ENCODE data around the gene BCL11A.

BCL11A gene

DNA sequence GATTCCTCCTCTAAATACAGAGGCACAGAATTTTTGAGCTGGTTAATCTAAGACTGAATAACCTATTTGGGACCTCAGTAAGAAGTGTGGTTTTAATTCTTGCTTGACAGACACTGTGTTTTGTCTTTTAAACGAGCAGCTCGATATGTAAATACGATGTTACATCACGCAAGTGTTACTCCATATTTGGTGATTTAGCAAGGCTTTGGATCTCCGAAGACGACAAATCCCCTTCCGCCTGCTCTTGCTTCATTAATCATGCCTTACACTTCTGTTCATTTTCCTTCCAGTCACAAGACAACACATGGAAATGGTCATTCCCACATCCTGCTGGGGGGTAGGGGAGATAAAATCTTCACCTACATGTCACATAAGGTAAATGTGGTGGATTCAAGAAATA is 9.4 kb downstream of the BCL11A start:
- DNase-seq, result no peak

DNA sequence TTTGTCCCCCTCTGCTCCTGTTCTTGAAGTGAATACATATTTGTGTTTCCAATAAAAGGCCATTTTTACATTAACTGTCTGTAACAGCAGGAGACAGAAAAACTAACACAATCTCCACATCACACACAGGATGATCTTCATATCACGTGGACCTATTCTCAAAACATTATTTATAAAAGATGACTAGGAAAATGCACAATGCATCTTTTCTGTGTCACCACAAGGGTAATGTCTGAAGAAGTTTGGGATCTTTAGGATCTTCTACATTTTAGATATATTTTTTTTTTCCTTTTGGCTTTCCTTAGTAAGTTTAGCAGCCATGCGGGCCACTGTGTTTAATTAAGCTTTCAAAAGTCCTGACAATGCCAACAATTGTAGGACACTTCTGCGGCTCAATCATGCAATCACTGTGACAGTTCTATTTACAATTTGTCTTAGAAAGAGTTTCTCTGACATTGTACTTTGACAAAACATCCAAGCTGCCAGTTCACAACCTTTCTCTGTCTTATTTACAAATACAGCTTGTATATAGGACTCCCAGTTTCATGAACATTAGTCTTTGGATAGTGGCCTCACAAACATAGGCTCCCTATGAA is 12.3 kb downstream of the BCL11A start:
- no peak for DNase-seq

DNA sequence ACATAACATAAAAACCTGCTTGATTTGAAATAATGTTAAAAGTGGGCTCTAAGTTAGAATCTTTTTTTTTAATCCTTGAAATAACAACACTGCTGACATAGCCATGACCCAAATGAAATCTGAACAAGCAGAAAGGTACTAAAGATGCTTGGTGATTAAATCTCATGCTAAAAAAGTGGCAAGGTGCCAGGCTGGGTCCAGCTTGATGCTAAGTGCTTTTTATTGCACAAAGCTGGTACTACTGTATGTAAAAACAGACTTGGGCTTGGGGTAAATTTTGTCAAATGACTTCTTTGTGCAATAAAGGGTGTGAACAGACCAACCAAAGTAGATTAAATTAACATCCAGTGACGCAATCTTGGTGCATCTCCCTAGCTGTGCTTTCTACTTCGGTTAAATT is 13.4 kb downstream of the BCL11A start:
- DNase-seq, result no peak

DNA sequence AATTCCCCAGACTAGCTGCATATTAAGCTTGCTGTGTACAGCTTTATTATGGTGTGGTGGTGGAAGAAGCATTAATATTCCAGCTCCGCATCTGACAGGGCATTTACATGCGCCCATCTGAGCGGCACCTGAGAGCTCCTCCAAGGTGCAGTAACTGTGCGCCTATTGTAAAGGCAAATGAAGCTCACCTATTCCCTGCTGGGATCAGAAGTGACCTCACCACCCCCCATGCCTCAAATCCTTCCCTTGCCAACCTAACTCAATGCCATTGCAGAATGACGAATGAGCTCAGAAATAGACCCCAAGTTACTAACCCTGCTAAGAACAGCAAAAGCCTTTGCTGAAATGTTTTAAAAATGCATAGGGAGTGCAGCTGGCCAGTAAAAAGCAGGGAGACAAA is 14.3 kb downstream of the BCL11A start:
- DNase-seq, result no peak

DNA sequence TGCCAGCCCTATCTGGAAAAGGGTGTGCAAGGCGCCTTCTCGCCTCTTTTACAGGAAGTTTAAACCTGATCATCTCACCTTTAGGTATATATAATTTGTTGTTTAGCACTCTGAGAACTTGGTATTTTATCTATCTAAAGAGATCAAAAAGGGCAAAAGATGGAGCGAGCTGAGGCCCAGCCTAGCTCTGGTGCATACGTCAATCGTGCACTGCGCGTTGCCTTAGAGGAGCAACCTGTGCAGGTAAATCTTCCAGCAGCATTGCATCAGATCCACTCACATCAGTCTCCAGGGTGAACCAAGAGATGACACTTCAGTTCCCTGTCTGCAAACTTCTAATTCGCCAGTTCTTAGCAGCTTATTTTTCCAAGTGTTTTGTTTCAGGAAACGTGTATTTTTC is 15.4 kb downstream of the BCL11A start:
- DNase-seq, result no peak

DNA sequence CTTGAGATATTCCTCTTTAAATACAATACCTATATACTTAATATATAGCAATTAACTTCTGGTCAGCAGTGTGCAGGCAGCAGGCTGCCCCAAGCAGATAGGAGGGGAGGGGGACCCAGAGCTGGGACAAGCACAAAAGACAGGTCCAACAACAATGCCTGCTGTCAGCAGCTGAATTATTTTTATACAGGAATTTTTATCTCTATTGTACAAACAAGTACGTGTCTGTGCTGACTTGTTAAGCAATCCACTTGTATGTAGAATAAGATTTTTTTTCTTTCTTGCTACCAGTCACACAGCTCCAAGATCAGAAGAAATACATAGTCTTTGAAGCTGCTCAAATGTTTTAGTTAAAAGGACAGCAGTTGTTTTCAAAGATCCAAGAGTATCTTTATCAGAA is 16.7 kb downstream of the BCL11A start:
- DNase-seq, result no peak

DNA sequence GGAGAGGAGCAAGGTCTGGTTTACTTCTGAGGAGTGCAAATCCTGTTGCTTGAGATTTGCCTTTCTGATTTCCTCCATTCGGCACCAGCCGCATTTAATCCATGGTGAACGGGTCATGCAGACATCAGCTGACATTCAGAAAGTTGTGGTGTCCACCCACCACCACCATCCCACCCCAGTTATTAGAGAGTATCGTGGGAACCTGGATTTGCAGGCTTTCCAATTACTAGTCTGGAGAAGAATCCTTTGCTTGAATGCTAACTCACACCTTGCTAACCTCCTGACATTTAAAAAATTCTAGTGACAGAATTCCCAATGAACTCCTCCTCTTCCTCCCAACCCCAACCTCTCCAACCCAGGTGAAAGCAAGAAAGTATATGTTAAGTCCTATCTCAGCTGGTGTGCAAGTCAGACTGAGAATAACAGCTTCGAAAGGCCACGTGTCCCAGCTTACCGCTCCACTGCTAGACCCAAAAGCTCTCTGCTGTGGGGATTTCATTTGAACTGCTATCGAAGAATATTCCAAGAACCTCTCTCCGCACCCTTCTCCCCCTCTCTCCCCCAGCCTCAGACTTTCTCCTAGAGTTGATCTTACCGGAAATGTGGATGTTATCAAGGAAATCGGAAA is 17.7 kb downstream of the BCL11A start:
- DNase-seq, result no peak

DNA sequence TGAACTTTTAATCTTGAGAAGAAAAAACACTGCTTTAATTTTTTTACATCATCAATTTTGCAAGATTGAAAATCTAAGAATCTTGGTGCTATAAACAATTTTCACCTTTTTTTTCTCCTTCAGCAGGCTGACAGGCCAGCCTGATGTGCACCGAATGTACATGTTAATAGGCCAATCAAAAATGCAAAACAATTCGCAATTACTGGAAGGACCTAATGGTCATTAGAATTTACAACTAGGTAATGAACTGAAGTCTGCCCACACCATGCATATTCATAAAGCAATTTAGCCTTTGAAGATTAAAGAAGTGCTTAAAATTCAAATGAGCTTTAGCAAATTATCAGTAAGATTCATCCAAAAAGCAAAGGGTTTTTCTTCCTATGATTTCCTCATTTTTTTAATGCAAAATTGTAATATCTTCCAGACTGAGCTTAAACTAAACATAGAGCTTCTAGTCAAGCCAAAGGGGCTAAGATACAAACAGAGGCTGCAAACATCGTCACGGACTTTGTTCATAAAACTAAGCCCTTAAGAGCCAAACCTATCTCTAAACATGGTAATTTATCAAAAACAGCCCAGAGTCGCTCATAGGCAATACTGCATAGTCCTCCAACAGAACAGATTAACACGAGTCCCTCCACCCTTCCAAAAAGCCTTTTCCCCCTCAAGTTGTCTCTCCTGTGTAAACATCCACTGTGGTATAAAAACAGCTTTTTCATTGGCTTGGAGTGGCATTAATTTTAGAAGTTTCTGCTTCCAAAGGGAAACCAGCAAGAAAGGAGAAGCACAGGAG is 18.4 kb downstream of the BCL11A start:
- DNase-seq, result no peak

DNA sequence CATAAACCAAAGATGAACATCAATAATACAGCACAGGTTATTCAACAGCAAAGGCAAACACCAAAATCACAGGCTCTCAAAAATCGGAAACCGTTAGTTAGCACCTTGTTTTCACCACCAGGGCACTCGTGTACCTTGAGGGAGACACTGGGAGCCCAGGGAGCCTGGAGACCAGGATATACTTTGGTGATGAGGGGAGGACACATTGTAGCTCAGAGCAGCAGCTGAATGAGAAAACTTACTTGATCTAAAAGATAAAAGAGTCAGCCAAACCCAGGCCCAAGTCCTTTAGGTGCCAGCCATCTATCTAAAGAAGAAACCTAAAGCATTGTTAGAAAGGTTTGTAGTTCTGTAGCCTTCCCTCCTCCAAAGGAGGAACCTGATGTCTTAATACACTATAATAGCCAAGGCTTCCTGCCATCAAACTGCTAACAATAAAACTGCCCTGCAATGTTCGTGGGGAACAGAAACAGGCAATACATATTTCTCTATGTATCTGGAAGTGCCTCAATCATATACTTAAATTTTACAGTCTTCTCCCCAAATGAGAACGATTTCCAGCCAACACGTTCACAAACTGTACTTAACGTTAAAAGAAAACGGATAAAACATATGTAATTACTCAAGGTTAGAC is 19.3 kb downstream of the BCL11A start:
- DNase-seq, result no peak

DNA sequence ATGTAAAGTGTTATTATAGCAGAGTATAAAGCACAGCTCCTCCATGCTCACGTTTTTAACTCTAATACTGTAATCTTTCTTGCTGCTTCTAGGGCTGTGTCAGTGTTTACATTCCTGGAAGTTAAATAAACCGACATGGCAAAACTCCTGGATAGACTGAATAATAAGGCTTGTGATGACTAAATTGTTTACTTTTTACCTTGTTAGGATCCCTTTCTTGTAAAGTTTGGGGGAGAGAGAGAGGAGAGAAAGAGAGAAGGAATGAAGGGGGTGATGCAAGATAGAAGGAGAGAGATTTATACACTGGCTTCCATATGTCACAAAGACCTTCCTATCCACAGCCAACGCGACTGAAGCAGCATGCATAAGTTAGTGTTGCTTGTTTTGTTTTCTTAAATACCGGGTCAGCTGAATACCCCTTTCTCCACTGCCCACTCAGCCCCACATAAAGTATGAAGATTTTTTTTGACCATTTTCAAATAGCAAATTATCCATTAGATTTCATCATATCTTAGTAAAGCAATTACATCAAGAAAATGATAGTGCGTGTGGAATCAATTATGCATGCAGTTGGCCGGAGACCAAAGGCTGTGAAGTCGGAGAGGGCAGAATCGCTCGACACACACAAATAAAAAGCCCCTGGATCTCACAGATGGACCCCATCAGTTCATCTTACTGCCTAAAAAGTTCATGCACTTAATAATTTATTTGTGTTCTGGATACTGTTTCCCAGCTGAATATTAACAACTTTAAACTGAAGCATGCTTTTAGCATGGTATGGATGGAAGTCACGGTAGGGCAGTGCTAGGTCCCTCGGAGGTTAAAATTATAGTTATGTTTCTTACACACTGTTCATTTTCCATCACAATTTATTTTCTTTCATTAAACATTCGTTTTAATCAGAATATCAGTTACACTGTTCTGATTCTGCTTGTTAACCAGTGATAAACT is 20.1 kb downstream of the BCL11A start:
- no peak for DNase-seq

DNA sequence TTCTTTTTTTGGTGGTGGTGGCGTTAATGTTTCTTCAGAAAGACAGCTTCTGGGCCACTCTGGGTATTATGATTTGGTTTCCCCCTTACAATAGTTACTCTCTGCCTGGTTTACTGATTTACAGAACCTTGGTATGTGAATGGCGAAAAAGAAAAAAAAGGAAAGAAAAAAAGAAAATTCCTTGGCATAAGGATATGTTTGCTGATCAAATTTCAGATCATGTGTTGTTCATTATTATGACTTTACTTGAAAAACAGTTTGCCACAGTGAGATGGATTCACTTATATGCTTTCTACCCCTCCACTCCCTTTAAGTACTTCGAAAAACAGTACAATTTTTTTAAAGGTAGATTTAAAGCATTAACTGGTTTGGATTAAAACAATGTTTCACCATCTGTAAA is 21.0 kb downstream of the BCL11A start:
- DNase-seq, result no peak

DNA sequence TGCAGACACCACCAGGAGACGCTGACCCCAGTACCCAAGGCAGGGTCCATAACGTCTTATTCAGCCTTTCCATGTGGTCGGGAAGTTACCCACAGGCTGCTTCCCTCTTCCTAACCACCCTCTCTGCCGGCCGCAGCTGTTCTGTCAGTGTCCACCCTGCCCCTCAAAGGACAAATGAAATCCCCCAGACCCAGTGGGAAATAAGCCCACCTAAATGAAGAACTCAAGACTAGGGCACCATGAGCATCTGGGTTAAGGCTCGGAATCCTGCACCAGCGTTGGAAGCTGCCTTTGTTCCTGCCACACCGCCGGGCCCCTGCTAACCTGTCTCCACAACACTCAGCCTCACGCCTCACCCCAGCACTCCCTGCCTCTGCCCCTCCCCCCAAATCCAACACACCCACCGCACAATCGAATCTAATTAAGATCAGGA is 21.7 kb downstream of the BCL11A start:
- no peak for DNase-seq

DNA sequence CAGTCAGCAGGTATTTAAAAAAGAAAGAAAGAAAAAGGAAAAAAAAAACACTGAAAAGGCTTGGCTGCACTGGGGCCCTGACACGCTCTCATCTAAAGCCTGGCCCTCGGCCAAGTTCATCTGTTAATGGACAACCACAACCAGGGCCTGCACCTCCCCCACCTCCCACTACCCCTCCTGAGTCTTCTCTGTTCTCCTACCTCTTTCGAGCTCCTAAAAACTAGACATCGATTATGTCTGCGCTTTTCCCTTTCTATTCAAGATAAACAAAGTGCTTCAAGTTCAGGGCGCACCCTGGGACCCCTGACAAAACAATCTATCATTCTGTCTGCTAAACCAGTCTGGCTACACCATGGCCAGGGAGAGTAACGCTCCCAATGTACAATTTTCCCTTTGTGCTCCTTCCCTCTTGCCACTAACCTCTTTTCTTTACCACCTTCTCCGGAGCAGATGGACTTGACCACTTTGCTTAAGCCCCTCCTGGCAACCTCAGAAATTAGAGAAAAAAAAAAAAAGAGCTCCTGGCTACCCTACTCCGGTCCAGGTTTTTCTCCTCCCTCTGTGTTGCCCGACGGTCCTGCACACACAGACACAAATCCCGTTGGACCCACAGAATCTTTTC is 22.7 kb downstream of the BCL11A start:
- DNase-seq, result no peak

DNA sequence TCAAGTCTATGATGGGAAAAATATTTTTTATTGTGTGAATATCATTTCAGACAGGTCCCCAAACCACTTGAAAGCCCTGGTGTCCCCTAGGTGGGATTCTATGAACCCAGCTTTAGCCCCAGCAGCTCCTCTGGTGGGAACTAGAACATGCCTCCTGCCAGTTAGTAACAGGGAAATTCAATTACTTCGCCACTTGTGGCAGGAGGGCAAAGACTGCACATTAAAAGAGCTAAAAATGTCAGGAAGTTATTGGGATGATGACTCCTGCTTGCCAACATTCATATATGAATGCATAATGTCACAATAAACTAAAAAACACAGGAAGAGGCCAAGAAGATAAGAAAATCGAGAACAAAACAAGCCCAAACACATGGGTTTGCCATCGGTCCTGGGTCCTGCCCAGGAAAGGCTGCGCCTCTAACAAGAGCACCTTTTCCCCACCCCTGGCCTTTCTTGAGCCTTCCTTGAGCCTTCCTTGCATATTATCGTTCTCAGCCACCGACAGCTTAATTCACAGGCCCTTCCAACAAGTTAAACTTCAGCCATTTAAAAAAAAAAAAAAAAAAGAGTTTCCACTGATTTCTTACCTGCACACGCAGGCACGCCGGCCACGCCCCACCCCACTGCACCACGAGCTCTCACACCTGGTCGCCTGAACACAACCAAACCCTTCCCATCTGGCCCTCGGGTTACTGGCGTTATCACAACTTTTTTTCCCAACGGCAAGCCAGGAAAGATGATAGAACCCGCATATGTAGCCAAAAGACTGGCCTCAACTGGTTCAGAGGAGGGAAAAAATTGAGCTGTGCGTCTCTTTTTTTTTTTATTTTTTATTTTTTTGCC is 23.4 kb downstream of the BCL11A start:
- no peak for DNase-seq

DNA sequence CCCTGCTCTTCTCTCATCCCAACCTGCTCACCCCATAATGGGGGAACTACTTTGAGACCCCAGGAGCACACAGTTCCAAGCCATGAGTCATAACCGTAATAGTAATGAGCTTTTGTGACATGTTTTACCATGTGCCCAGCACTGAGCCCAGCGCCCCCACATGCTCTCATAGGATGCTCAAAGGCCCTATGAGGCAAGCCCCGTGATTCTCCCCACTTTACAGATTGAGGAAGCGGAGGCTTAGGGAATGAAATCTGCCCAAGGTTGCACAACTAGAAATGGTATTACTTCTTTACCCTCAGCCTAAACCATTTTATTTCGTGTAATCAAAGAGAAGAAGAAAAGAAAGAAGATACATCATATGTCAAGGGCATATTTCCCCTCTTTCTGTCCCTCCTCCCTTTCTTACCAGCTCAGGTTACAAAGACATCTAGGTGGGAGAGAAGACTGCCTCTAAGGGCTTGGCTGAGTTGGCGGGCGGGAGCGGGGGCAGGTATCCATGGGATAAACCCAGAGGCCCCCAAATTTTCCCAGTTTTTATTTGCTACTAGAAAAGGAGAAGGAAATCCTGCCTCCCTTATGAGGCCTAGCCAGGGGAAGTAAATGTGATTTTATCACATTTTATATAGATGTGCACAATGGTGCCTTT is 24.2 kb downstream of the BCL11A start:
- no peak for DNase-seq

DNA sequence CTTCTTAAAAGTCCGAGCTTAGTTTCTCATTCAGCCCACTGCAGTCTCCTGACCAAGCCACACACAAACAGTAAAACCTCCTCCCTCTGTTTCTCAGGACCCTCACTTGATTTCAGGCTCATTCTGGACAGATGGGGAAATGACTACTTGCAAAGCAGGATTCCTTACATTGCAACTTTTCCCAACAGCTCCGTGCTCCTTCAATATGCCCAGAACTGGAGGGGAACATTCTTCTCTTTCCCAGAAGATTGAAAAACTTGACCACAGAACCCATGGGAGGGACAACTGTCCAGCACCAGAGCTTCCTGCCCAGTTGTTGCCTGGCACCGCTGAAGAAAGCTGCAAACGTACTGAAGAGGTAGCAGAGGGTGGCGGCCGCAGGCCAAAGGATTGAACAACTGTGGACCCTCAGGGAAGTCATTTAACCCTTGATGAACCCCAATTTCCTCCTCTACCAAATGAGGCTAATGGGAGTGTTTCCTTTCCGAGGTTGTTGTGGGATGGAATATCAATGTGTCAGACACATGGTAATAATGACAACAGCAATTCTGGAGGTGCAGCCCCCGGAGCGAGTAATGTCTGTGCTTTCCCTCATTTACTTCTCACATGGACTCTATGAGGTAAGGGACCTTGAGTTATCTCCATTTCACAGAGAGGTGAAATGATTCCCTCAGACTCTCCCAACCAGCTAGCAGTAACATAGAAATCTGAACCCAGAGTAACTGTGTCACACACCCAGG is 25.0 kb downstream of the BCL11A start:
- no peak for DNase-seq

DNA sequence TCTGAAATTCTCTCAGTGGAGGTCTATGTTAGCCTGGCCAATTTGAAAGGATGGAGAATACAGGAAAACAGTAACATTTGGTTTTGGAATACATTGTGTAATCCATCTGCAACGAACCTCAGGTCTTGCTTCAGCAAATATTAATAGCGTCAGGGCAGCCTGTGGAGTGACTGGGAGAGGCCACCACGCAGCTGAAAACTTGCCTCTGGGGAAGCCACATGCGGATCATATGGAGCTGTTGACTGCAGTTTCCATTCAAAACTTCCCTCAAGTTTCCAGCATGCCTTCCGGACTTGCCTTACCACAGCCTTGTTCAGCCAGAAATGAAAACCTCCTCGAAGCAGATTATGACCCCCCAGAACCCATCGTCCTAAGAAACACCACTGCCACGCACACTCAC is 25.7 kb downstream of the BCL11A start:
- no peak for DNase-seq

DNA sequence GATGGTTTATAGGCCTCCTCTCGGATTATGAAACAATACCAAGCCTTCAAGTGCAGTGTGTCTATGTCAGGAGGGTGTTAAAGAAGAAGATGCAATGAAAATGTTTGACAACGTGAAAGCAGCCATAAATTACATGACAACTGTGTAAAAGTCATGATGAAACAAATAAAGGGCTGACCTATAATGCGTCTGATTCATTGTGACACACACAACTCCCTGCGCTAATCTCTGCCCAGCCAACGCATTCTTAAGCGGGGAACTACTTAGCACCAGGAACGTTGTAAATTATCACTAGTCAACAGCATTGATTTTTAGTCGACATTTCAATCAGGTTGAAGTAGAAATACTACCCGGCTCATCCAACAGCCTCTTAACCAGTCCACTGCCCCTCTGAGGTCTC is 26.8 kb downstream of the BCL11A start:
- DNase-seq, result no peak

DNA sequence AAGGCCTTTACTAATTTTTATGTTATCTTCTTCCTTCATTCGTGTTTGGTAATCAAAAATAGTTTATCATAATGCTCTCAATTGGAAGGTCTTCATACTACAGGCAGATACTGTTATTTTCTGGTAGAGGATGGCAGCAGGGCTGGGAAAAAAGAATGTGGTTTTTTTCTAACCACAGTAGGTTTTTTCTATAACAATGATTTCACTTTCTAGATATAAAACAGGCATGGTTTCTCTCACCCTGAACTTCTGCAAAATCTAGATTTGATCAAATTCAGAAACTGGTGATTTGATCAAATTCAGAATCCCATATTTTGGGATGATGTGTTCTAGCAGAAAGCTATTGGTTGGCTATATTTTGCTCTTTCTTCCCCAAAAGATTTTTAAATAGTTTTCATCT is 27.6 kb downstream of the BCL11A start:
- no peak for DNase-seq

DNA sequence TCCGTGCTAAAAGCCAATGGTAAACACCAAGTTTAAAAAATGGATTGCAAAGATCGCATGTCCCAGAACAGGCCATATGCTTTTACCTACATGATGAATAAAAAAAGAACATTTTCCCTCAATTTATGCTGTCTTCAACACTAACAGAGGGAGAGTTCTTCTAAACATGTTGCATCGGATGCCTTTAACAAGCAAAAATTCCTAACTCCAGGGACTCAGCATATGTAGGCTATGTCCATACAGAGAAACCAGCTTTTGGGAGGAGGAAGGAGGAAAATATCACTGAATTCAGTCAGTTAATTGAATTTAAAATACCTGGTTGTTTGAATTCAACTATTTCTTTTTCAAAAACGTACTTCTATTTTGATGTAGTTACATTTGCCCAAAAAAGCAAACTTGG is 28.6 kb downstream of the BCL11A start:
- DNase-seq, result no peak

Data from activated CD4-positive, alpha-beta T cell treated with anti-CD3 and anti-CD28 coated beads, Interleukin-10, Interleukin-2, amounts not matched to agents 100 ng/mL and 50 ng/mL, durations not matched to agents 16 hours and 8 hours (primary cell).